Stimulated activated naive B cell treated with anti-CD40 and anti-IgM and Interleukin-4, amounts not matched to agents 10 μg/mL and 1 μg/mL and 100 μg/mL, for 72 hours (primary cell): ENCODE measurements around the gene LRRC32.
"Not testable (repeated sequence)": the region's sequence is repeated elsewhere in the genome, so short reads cannot be mapped to it uniquely, and the experiment has no call there.

Source experiments
- ATAC-seq, 2 donors: fragments of 150-1000 bp; cut with Tn5 transposase; replicated peaks; 2 replicates each; pipeline ENCODE4 v1.10.0; 2021; ENCODE audit warnings: moderate library complexity in 1 of 2
- DNase-seq: peaks from one replicate; pipeline ENCODE4 v3.0.0; 2021
- H3K27ac Mint-ChIP-seq: one replicate; pipeline ENCODE4 v1.8.0; 2022; ENCODE audit warnings: mild to moderate bottlenecking, mixed read lengths
- H3K27me3 Mint-ChIP-seq, 2 donors: one replicate each; pipeline ENCODE4 v1.8.0; 2022; ENCODE audit warnings: mixed read lengths in 2 of 2
- H3K36me3 Mint-ChIP-seq, 2 donors: one replicate each; pipeline ENCODE4 v1.8.0; 2022; ENCODE audit warnings: mixed read lengths in 2 of 2, mild to moderate bottlenecking in 1 of 2
- H3K4me1 Mint-ChIP-seq, 2 donors: one replicate each; pipeline ENCODE4 v1.8.0; 2022; ENCODE audit warnings: mixed read lengths in 2 of 2, mild to moderate bottlenecking in 1 of 2
- H3K4me3 Mint-ChIP-seq, 2 donors: one replicate each; pipeline ENCODE4 v1.8.0; 2022; ENCODE audit warnings: mild to moderate bottlenecking in 2 of 2, mixed read lengths in 2 of 2, moderate library complexity in 1 of 2
- H3K9me3 Mint-ChIP-seq, 2 donors: one replicate each; pipeline ENCODE4 v1.8.0; 2022; ENCODE audit warnings: mixed read lengths in 2 of 2, mild to moderate bottlenecking in 1 of 2

Gene LRRC32

GRCh38 chr11:76624500-76625379, 45.8 kb downstream of the LRRC32 start:
- DNase-seq (no peak), ATAC-seq (no peak)
- H3K4me3 Mint-ChIP-seq, result peak overlapping the region in 1 of 2 donors; percentile 6
- peaks cover 44 to 78% of the 10 kb centered on the region in 2 donors for H3K36me3 Mint-ChIP-seq
- H3K27ac Mint-ChIP-seq, result peak overlapping the region; percentile 37
- H3K27me3 Mint-ChIP-seq, result peaks cover 0 to 7% of the 10 kb centered on the region in 2 donors
- H3K4me1 Mint-ChIP-seq, result peaks cover 65 to 93% of the 10 kb centered on the region in 2 donors
- H3K9me3 Mint-ChIP-seq, result peaks cover 13 to 14% of the 10 kb centered on the region in 2 donors

GRCh38 chr11:76623884-76624419, 46.6 kb downstream of the LRRC32 start:
- H3K9me3 Mint-ChIP-seq, result peaks cover 13 to 14% of the 10 kb centered on the region in 2 donors
- no peak overlapping the region for H3K4me3 Mint-ChIP-seq
- peak overlapping the region; percentile 37 for H3K27ac Mint-ChIP-seq
- H3K27me3 Mint-ChIP-seq, result peaks cover 0 to 7% of the 10 kb centered on the region in 2 donors
- ATAC-seq, result no peak
- H3K4me1 Mint-ChIP-seq, result peaks cover 57 to 85% of the 10 kb centered on the region in 2 donors
- H3K36me3 Mint-ChIP-seq, result peaks cover 44 to 73% of the 10 kb centered on the region in 2 donors
- no peak for DNase-seq

- H3K27me3 Mint-ChIP-seq, result peaks cover 0 to 7% of the 10 kb centered on the region in 2 donors
- H3K4me3 Mint-ChIP-seq, result no peak overlapping the region
- peaks cover 15 to 16% of the 10 kb centered on the region in 2 donors for H3K9me3 Mint-ChIP-seq
- H3K36me3 Mint-ChIP-seq, result peaks cover 46 to 76% of the 10 kb centered on the region in 2 donors
- H3K4me1 Mint-ChIP-seq, result peaks cover 53 to 79% of the 10 kb centered on the region in 2 donors
- ATAC-seq, result no peak
- DNase-seq, result no peak
- peak overlapping the region; percentile 4 for H3K27ac Mint-ChIP-seq
Measured at GRCh38 chr11:76623171-76623883, 47.2 kb downstream of the LRRC32 start.

GRCh38 chr11:76622493-76623094, 48.0 kb downstream of the LRRC32 start:
- H3K4me3 Mint-ChIP-seq, result peak overlapping the region in 1 of 2 donors; percentile 6
- H3K36me3 Mint-ChIP-seq, result peaks cover 49 to 78% of the 10 kb centered on the region in 2 donors
- peaks cover under 1 to 7% of the 10 kb centered on the region in 2 donors for H3K27me3 Mint-ChIP-seq
- ATAC-seq (no peak), DNase-seq (no peak)
- H3K9me3 Mint-ChIP-seq, result peaks cover 13 to 14% of the 10 kb centered on the region in 2 donors
- H3K27ac Mint-ChIP-seq, result peak overlapping the region; percentile 65
- H3K4me1 Mint-ChIP-seq, result peaks cover 50 to 73% of the 10 kb centered on the region in 2 donors

GRCh38 chr11:76621868-76622267, 48.7 kb downstream of the LRRC32 start:
- Mint-ChIP-seq H3K4me1 (peaks cover 45 to 73% of the 10 kb centered on the region in 2 donors), H3K9me3 (peaks cover 13 to 14% of the 10 kb centered on the region in 2 donors), H3K27me3 (peaks cover 6 to 7% of the 10 kb centered on the region in 2 donors), H3K27ac (peak overlapping the region; percentile 65), H3K36me3 (peaks cover 54 to 80% of the 10 kb centered on the region in 2 donors), H3K4me3 (no peak overlapping the region)
- ATAC-seq, result no peak
- DNase-seq, result no peak

- H3K4me1 Mint-ChIP-seq, result peaks cover 46 to 73% of the 10 kb centered on the region in 2 donors
- no peak overlapping the region for H3K4me3 Mint-ChIP-seq
- peak overlapping the region; percentile 65 for H3K27ac Mint-ChIP-seq
- ATAC-seq (no peak), DNase-seq (no peak)
- peaks cover 13 to 14% of the 10 kb centered on the region in 2 donors for H3K9me3 Mint-ChIP-seq
- H3K36me3 Mint-ChIP-seq, result peaks cover 53 to 80% of the 10 kb centered on the region in 2 donors
- H3K27me3 Mint-ChIP-seq, result peaks cover 10 to 11% of the 10 kb centered on the region in 2 donors
Measured at GRCh38 chr11:76621466-76621865, 49.1 kb downstream of the LRRC32 start.

- DNase-seq (no peak), ATAC-seq (no peak)
- H3K36me3 Mint-ChIP-seq, result peaks cover 46 to 78% of the 10 kb centered on the region in 2 donors
- H3K27ac Mint-ChIP-seq, result peak overlapping the region; percentile 20
- H3K9me3 Mint-ChIP-seq, result peaks cover 9 to 11% of the 10 kb centered on the region in 2 donors
- H3K4me1 Mint-ChIP-seq, result peaks cover 49 to 73% of the 10 kb centered on the region in 2 donors
- peaks cover 15 to 16% of the 10 kb centered on the region in 2 donors for H3K27me3 Mint-ChIP-seq
- H3K4me3 Mint-ChIP-seq, result peak overlapping the region in 1 of 2 donors; percentile 19
Measured at GRCh38 chr11:76620489-76620888, 50.1 kb downstream of the LRRC32 start.

GRCh38 chr11:76619801-76620200, 50.7 kb downstream of the LRRC32 start:
- ATAC-seq, H3K9me3 Mint-ChIP-seq, H3K4me3 Mint-ChIP-seq, DNase-seq, H3K27ac Mint-ChIP-seq: not testable (repeated sequence)
- Mint-ChIP-seq H3K4me1 (peaks cover 45 to 73% of the 10 kb centered on the region in 2 donors), H3K27me3 (peaks cover 15 to 20% of the 10 kb centered on the region in 2 donors), H3K36me3 (peaks cover 39 to 76% of the 10 kb centered on the region in 2 donors)

GRCh38 chr11:76617553-76618265, 52.8 kb downstream of the LRRC32 start:
- H3K27me3 Mint-ChIP-seq, result peaks cover 11 to 20% of the 10 kb centered on the region in 2 donors
- no peak overlapping the region for H3K27ac Mint-ChIP-seq
- H3K9me3 Mint-ChIP-seq, result peaks cover 6 to 7% of the 10 kb centered on the region in 2 donors
- peaks cover 31 to 64% of the 10 kb centered on the region in 2 donors for H3K4me1 Mint-ChIP-seq
- no peak for DNase-seq
- peaks cover 23 to 60% of the 10 kb centered on the region in 2 donors for H3K36me3 Mint-ChIP-seq
- no peak for ATAC-seq
- H3K4me3 Mint-ChIP-seq, result no peak overlapping the region

- peaks cover 24 to 56% of the 10 kb centered on the region in 2 donors for H3K4me1 Mint-ChIP-seq
- no peak for ATAC-seq
- peaks cover 6 to 7% of the 10 kb centered on the region in 2 donors for H3K9me3 Mint-ChIP-seq
- peaks cover 23 to 52% of the 10 kb centered on the region in 2 donors for H3K36me3 Mint-ChIP-seq
- peaks cover 8 to 20% of the 10 kb centered on the region in 2 donors for H3K27me3 Mint-ChIP-seq
- peak overlapping the region; percentile 5 for H3K27ac Mint-ChIP-seq
- no peak overlapping the region for H3K4me3 Mint-ChIP-seq
- no peak for DNase-seq
Measured at GRCh38 chr11:76616676-76617552, 53.6 kb downstream of the LRRC32 start.

GRCh38 chr11:76615950-76616349, 54.6 kb downstream of the LRRC32 start:
- H3K27ac Mint-ChIP-seq, result no peak overlapping the region
- peaks cover 21 to 45% of the 10 kb centered on the region in 2 donors for H3K36me3 Mint-ChIP-seq
- no peak overlapping the region for H3K4me3 Mint-ChIP-seq
- peaks cover 8 to 20% of the 10 kb centered on the region in 2 donors for H3K27me3 Mint-ChIP-seq
- DNase-seq, result no peak
- peaks cover 6 to 7% of the 10 kb centered on the region in 2 donors for H3K9me3 Mint-ChIP-seq
- peaks cover 31 to 55% of the 10 kb centered on the region in 2 donors for H3K4me1 Mint-ChIP-seq
- ATAC-seq, result no peak

GRCh38 chr11:76614471-76615179, 55.9 kb downstream of the LRRC32 start:
- no peak overlapping the region for H3K4me3 Mint-ChIP-seq
- peaks cover 8 to 24% of the 10 kb centered on the region in 2 donors for H3K27me3 Mint-ChIP-seq
- H3K36me3 Mint-ChIP-seq, result peaks cover 15 to 39% of the 10 kb centered on the region in 2 donors
- peaks cover 36 to 60% of the 10 kb centered on the region in 2 donors for H3K4me1 Mint-ChIP-seq
- H3K9me3 Mint-ChIP-seq, result peaks cover 1 to 4% of the 10 kb centered on the region in 2 donors
- ATAC-seq (no peak), DNase-seq (no peak)
- no peak overlapping the region for H3K27ac Mint-ChIP-seq
